GM23338 (cell line): ENCODE data around the gene NRL. TPM values are rescaled to one million over a fixed set of nuclear protein-coding genes. Genes with fewer than 3 reads are reported as not detected.
"Not testable (repeated sequence)": the region's sequence is repeated elsewhere in the genome, so short reads cannot be mapped to it uniquely, and the experiment has no call there.

Experiments used
- ATAC-seq: fragments of 200-7000 bp; cut with Tn5 transposase; 3 replicates; pipeline ENCODE4 v1.9.1; 2020
- DNase-seq: peaks from one replicate; pipeline ENCODE4 v3.0.0-alpha.2; 2015; ENCODE audit warnings: low spot score
- H2AFZ ChIP-seq: fragments of 200-600 bp; sonication (generic); 2 replicates; pipeline ENCODE4 v1.8.0; 2016; ENCODE audit warnings: antibody characterized with exemption, mild to moderate bottlenecking, moderate library complexity
- H3F3A ChIP-seq: fragments of 200-600 bp; sonication (generic); replicated peaks from 2 replicates; pipeline ENCODE4 v1.8.0; 2017; ENCODE audit warnings: antibody characterized with exemption, mixed run types, low read depth
- H3K27ac ChIP-seq: fragments of 200-600 bp; sonication (generic); 2 replicates; pipeline ENCODE4 v1.6.1; 2016; ENCODE audit warnings: low read depth
- H3K27me3 ChIP-seq: fragments of 200-600 bp; sonication (generic); 2 replicates; pipeline ENCODE4 v1.8.0; 2016; ENCODE audit warnings: mild to moderate bottlenecking, mixed run types, moderate library complexity; ENCODE audit not compliant: insufficient read depth
- H3K36me3 ChIP-seq: fragments of 200-600 bp; sonication (generic); 2 replicates; pipeline ENCODE4 v1.8.0; 2016; ENCODE audit warnings: mild to moderate bottlenecking; ENCODE audit not compliant: insufficient read depth
- H3K4me1 ChIP-seq: fragments of 200-600 bp; sonication (generic); 2 replicates; pipeline ENCODE4 v1.8.0; 2016; ENCODE audit warnings: mild to moderate bottlenecking, moderate library complexity; ENCODE audit not compliant: insufficient read depth
- H3K4me2 ChIP-seq: fragments of 200-600 bp; sonication (generic); 2 replicates; pipeline ENCODE4 v1.7.1; 2017; ENCODE audit warnings: mixed run types
- H3K4me3 ChIP-seq: fragments of 200-600 bp; sonication (generic); 2 replicates; pipeline ENCODE4 v1.6.1; 2016; ENCODE audit warnings: mixed run types
- H3K79me2 ChIP-seq: fragments of 200-600 bp; sonication (generic); replicated peaks from 2 replicates; pipeline ENCODE4 v1.8.0; 2017; ENCODE audit warnings: mild to moderate bottlenecking; ENCODE audit not compliant: insufficient read depth
- H3K9me2 ChIP-seq: fragments of 200-600 bp; sonication (generic); 2 replicates; pipeline ENCODE4 v1.8.0; 2017; ENCODE audit not compliant: insufficient read depth
- H4K20me1 ChIP-seq: fragments of 200-600 bp; sonication (generic); replicated peaks from 2 replicates; pipeline ENCODE4 v1.8.0; 2017; ENCODE audit warnings: mild to moderate bottlenecking; ENCODE audit not compliant: insufficient read depth
- H3K27ac Mint-ChIP-seq: 2 replicates; pipeline ENCODE4 v1.8.0; 2020; ENCODE audit warnings: inconsistent platforms, mild to moderate bottlenecking, moderate library complexity, mixed read lengths
- H3K27me3 Mint-ChIP-seq: 3 replicates; pipeline ENCODE4 v1.8.0; 2022; ENCODE audit warnings: low read depth, mild to moderate bottlenecking, moderate library complexity, mixed read lengths, inconsistent platforms; ENCODE audit not compliant: insufficient read depth, poor library complexity
- H3K36me3 Mint-ChIP-seq: 3 replicates; pipeline ENCODE4 v1.8.0; 2021; ENCODE audit warnings: low read depth, mild to moderate bottlenecking, inconsistent platforms, moderate library complexity, mixed read lengths
- H3K4me1 Mint-ChIP-seq: 3 replicates; pipeline ENCODE4 v1.8.0; 2020; ENCODE audit warnings: mild to moderate bottlenecking, inconsistent platforms, mixed read lengths
- H3K4me3 Mint-ChIP-seq: 3 replicates; pipeline ENCODE4 v1.8.0; 2021; ENCODE audit warnings: moderate library complexity, mild to moderate bottlenecking, inconsistent platforms, mixed read lengths
- H3K9me3 Mint-ChIP-seq: 3 replicates; pipeline ENCODE4 v1.8.0; 2020; ENCODE audit warnings: moderate library complexity, mild to moderate bottlenecking, inconsistent platforms, mixed read lengths
- JUNB ChIP-seq: IDR thresholded peaks from one replicate; pipeline ENCODE4 v1.6.1; 2016; ENCODE audit warnings: antibody characterized with exemption; ENCODE audit not compliant: unreplicated experiment
- NANOG ChIP-seq: IDR thresholded peaks from 2 replicates; pipeline ENCODE4 v1.6.1; 2016; ENCODE audit warnings: antibody characterized with exemption, borderline replicate concordance
- POLR2AphosphoS5 ChIP-seq: IDR thresholded peaks from 2 replicates; pipeline ENCODE4 v1.6.1; 2016; ENCODE audit warnings: antibody characterized with exemption, low read depth
- polyA plus RNA-seq: library from polyadenylated mRNA; unstranded; fragments of >200 nt; fragmentation: Nextera tagmentation; extraction: Ambion mirVana; gene quantifications from 2 replicates; pipeline ENCODE4 v1.2.1, GENCODE V29; 2016
- total RNA-seq: library from RNA; depleted of rRNA; stranded (reverse); fragments of >200 nt; shearing (Covaris generic); gene quantifications from 2 replicates; pipeline ENCODE4 v1.2.3, GENCODE V29; 2014
- TF ChIP-seq, protein P1 (sequence below): fragments of 250-450 bp; sonication (Bioruptor Pico); IDR thresholded peaks from 2 replicates; pipeline ENCODE4 v1.5.0; 2020; ENCODE audit warnings: mild to moderate bottlenecking, moderate library complexity
- TF ChIP-seq, protein P2 (sequence below): IDR thresholded peaks from one replicate; pipeline ENCODE4 v1.6.1; 2018; ENCODE audit warnings: antibody characterized with exemption; ENCODE audit not compliant: unreplicated experiment
- TF ChIP-seq, protein P3 (sequence below): IDR thresholded peaks from 2 replicates; pipeline ENCODE4 v1.6.1; 2016; ENCODE audit warnings: antibody characterized with exemption

The NRL gene
- total and polyA plus RNA-seq, 2 experiments from 2014 or later: 1.8 to 2.2 TPM

- TF ChIP-seq, protein P1, sequence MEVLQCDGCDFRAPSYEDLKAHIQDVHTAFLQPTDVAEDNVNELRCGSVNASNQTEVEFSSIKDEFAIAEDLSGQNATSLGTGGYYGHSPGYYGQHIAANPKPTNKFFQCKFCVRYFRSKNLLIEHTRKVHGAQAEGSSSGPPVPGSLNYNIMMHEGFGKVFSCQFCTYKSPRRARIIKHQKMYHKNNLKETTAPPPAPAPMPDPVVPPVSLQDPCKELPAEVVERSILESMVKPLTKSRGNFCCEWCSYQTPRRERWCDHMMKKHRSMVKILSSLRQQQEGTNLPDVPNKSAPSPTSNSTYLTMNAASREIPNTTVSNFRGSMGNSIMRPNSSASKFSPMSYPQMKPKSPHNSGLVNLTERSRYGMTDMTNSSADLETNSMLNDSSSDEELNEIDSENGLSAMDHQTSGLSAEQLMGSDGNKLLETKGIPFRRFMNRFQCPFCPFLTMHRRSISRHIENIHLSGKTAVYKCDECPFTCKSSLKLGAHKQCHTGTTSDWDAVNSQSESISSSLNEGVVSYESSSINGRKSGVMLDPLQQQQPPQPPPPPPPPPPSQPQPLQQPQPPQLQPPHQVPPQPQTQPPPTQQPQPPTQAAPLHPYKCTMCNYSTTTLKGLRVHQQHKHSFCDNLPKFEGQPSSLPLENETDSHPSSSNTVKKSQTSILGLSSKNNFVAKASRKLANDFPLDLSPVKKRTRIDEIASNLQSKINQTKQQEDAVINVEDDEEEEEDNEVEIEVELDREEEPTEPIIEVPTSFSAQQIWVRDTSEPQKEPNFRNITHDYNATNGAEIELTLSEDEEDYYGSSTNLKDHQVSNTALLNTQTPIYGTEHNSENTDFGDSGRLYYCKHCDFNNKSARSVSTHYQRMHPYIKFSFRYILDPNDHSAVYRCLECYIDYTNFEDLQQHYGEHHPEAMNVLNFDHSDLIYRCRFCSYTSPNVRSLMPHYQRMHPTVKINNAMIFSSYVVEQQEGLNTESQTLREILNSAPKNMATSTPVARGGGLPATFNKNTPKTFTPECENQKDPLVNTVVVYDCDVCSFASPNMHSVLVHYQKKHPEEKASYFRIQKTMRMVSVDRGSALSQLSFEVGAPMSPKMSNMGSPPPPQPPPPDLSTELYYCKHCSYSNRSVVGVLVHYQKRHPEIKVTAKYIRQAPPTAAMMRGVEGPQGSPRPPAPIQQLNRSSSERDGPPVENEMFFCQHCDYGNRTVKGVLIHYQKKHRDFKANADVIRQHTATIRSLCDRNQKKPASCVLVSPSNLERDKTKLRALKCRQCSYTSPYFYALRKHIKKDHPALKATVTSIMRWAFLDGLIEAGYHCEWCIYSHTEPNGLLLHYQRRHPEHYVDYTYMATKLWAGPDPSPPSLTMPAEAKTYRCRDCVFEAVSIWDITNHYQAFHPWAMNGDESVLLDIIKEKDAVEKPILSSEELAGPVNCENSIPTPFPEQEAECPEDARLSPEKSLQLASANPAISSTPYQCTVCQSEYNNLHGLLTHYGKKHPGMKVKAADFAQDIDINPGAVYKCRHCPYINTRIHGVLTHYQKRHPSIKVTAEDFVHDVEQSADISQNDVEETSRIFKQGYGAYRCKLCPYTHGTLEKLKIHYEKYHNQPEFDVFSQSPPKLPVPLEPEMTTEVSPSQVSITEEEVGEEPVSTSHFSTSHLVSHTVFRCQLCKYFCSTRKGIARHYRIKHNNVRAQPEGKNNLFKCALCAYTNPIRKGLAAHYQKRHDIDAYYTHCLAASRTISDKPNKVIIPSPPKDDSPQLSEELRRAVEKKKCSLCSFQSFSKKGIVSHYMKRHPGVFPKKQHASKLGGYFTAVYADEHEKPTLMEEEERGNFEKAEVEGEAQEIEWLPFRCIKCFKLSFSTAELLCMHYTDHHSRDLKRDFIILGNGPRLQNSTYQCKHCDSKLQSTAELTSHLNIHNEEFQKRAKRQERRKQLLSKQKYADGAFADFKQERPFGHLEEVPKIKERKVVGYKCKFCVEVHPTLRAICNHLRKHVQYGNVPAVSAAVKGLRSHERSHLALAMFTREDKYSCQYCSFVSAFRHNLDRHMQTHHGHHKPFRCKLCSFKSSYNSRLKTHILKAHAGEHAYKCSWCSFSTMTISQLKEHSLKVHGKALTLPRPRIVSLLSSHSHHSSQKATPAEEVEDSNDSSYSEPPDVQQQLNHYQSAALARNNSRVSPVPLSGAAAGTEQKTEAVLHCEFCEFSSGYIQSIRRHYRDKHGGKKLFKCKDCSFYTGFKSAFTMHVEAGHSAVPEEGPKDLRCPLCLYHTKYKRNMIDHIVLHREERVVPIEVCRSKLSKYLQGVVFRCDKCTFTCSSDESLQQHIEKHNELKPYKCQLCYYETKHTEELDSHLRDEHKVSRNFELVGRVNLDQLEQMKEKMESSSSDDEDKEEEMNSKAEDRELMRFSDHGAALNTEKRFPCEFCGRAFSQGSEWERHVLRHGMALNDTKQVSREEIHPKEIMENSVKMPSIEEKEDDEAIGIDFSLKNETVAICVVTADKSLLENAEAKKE (CRISPR knock-in tag): no peak
- TF ChIP-seq JUNB (no peak), POLR2AphosphoS5 (no peak), NANOG (no peak)
- TF ChIP-seq, protein P2, sequence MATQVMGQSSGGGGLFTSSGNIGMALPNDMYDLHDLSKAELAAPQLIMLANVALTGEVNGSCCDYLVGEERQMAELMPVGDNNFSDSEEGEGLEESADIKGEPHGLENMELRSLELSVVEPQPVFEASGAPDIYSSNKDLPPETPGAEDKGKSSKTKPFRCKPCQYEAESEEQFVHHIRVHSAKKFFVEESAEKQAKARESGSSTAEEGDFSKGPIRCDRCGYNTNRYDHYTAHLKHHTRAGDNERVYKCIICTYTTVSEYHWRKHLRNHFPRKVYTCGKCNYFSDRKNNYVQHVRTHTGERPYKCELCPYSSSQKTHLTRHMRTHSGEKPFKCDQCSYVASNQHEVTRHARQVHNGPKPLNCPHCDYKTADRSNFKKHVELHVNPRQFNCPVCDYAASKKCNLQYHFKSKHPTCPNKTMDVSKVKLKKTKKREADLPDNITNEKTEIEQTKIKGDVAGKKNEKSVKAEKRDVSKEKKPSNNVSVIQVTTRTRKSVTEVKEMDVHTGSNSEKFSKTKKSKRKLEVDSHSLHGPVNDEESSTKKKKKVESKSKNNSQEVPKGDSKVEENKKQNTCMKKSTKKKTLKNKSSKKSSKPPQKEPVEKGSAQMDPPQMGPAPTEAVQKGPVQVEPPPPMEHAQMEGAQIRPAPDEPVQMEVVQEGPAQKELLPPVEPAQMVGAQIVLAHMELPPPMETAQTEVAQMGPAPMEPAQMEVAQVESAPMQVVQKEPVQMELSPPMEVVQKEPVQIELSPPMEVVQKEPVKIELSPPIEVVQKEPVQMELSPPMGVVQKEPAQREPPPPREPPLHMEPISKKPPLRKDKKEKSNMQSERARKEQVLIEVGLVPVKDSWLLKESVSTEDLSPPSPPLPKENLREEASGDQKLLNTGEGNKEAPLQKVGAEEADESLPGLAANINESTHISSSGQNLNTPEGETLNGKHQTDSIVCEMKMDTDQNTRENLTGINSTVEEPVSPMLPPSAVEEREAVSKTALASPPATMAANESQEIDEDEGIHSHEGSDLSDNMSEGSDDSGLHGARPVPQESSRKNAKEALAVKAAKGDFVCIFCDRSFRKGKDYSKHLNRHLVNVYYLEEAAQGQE: no peak
- TF ChIP-seq, protein P3, sequence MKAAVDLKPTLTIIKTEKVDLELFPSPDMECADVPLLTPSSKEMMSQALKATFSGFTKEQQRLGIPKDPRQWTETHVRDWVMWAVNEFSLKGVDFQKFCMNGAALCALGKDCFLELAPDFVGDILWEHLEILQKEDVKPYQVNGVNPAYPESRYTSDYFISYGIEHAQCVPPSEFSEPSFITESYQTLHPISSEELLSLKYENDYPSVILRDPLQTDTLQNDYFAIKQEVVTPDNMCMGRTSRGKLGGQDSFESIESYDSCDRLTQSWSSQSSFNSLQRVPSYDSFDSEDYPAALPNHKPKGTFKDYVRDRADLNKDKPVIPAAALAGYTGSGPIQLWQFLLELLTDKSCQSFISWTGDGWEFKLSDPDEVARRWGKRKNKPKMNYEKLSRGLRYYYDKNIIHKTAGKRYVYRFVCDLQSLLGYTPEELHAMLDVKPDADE: no peak
Observed at GRCh38 chr14:24051176-24051788, 63.5 kb downstream of the NRL start (continued).

DNA sequence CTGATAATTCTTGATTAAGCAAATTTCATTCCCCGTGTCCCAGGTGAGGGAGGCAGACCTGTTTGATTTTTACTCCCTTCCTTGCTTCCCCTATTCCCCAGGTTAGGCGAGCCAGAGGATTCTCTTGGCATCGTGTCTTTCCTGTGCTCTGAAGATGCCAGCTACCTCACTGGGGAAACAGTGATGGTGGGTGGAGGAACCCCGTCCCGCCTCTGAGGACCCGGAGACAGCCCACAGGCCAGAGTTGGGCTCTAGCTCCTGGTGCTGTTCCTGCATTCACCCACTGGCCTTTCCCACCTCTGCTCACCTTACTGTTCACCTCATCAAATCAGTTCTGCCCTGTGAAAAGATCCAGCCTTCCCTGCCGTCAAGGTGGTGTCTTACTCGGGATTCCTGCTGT is 64.0 kb downstream of the NRL start:
- peak overlapping the region; percentile 97 for H3K4me2 ChIP-seq
- not testable (repeated sequence) for H3K36me3 ChIP-seq, H3K4me1 ChIP-seq, H3K9me2 ChIP-seq, H3K27me3 ChIP-seq, H3F3A ChIP-seq, DNase-seq, H3K79me2 ChIP-seq, H3K9me3 Mint-ChIP-seq, H4K20me1 ChIP-seq
- peaks cover 16% of the 10 kb centered on the region for H3K27me3 Mint-ChIP-seq
- peak overlapping the region; percentile 69 for H3K27ac Mint-ChIP-seq
- peak overlapping the region; percentile 92 for H3K4me3 ChIP-seq
- H3K27ac ChIP-seq: 0 out of 2 replicates have a peak overlapping the region, but pooled peaks have one; percentile 19
- H3K4me3 Mint-ChIP-seq: peak overlapping the region; percentile 81
- peak overlapping the region; percentile 91 for H2AFZ ChIP-seq
- H3K36me3 Mint-ChIP-seq: peaks cover 12% of the 10 kb centered on the region; the same call in 2 of the 3 replicates
- peaks cover 26% of the 10 kb centered on the region for H3K4me1 Mint-ChIP-seq
- peak; percentile 1; the same call in 1 of the 3 replicates for ATAC-seq

DNA sequence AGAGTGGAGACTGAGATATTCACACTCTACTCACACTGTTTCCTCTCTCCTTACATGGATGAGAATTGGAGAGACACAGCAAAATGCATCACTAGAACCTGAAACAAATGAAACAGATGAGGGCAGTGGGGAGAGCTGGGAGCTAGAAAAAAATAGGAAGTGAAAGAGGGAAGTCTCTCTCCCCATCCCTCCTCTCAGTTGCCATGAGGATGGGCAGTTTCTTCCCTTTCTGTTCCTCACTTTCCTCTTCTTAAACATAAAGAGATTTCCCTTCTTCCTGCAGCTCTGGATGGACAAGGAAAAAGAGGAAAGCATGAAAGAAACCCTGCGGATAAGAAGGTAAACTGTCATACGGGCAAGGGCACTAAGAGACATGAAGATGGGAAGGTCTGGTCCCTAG is 65.7 kb downstream of the NRL start:
- H3K4me2 ChIP-seq, H4K20me1 ChIP-seq, H3K4me3 Mint-ChIP-seq, DNase-seq, H3K9me2 ChIP-seq, H3K36me3 ChIP-seq, H3K27ac ChIP-seq, H3K79me2 ChIP-seq, H3K9me3 Mint-ChIP-seq, H3K27ac Mint-ChIP-seq, H3K4me1 ChIP-seq, H3K36me3 Mint-ChIP-seq, H3K27me3 ChIP-seq, H2AFZ ChIP-seq, H3K4me3 ChIP-seq, H3F3A ChIP-seq, ATAC-seq: not testable (repeated sequence)
- H3K27me3 Mint-ChIP-seq: peaks cover 16% of the 10 kb centered on the region
- H3K4me1 Mint-ChIP-seq: peaks cover 26% of the 10 kb centered on the region
